CD14-positive monocyte (primary cell): ENCODE results near the gene GUSB. TPM values are rescaled to one million over a fixed set of nuclear protein-coding genes. Genes with fewer than 3 reads are reported as not detected.

Experiments used
- DNase-seq, 3 donors: peaks; one replicate each; pipeline ENCODE4 v3.0.0-alpha.2; 2011 to 2022
- H2AFZ ChIP-seq: 2 replicates; pipeline ENCODE4 v1.6.0; 2012; ENCODE audit warnings: mild to moderate bottlenecking, low read depth, low read length, inconsistent platforms; ENCODE audit not compliant: insufficient read depth, poor library complexity, severe bottlenecking
- H3K27ac ChIP-seq, 2 donors: 1 replicate in 1 of 2; 2 replicates in 1 of 2; pipeline ENCODE4 v1.5.1; 2012 to 2013; ENCODE audit warnings: low read length in 2 of 2, control low read depth in 1 of 2, inconsistent platforms in 1 of 2, low read depth in 1 of 2, mild to moderate bottlenecking in 1 of 2
- H3K27me3 ChIP-seq, 2 donors: one replicate each; pipeline versions ENCODE4 v1.6.0 to v1.6.1; 2011 to 2013; ENCODE audit warnings: low read length in 2 of 2; ENCODE audit not compliant: control insufficient read depth in 2 of 2, insufficient read depth in 2 of 2
- H3K36me3 ChIP-seq, 2 donors: replicated peaks in 1 of 2; 1 replicate in 1 of 2; 2 replicates in 1 of 2; pipeline versions ENCODE4 v1.5.1 to v1.6.1; 2012 to 2013; ENCODE audit warnings: low read length in 2 of 2, control low read depth in 1 of 2, inconsistent platforms in 1 of 2, mild to moderate bottlenecking in 1 of 2; ENCODE audit not compliant: insufficient read depth in 2 of 2, control insufficient read depth in 1 of 2
- H3K4me1 ChIP-seq, 2 donors: 1 replicate in 1 of 2; 2 replicates in 1 of 2; pipeline versions ENCODE4 v1.5.1 to v1.6.1; 2012 to 2013; ENCODE audit warnings: low read length in 2 of 2, control low read depth in 1 of 2, inconsistent platforms in 1 of 2, mild to moderate bottlenecking in 1 of 2, moderate library complexity in 1 of 2; ENCODE audit not compliant: insufficient read depth in 2 of 2, control insufficient read depth in 1 of 2
- H3K4me2 ChIP-seq: replicated peaks from 2 replicates; pipeline ENCODE3; 2012; ENCODE audit warnings: low read length, moderate library complexity, mild to moderate bottlenecking; ENCODE audit not compliant: poor library complexity, severe bottlenecking; ENCODE audit errors: extremely low read depth
- H3K4me3 ChIP-seq, 3 experiments: fragments of 200-600 bp in 1 of 3; sonication (generic) in 1 of 3; replicated peaks in 1 of 3; 1 replicate in 2 of 3; 2 replicates in 1 of 3; pipeline ENCODE4 v1.5.1; 2011 to 2013; ENCODE audit warnings: low read length in 3 of 3, mild to moderate bottlenecking in 3 of 3, control low read depth in 2 of 3, low read depth in 2 of 3, inconsistent platforms in 1 of 3, moderate library complexity in 1 of 3
- H3K79me2 ChIP-seq: 2 replicates; pipeline ENCODE4 v1.6.0; 2012; ENCODE audit warnings: mild to moderate bottlenecking, control low read depth, inconsistent platforms, low read length, moderate library complexity; ENCODE audit not compliant: insufficient read depth
- H3K9ac ChIP-seq: 2 replicates; pipeline ENCODE4 v1.6.0; 2017; ENCODE audit warnings: low read length, mild to moderate bottlenecking; ENCODE audit not compliant: insufficient read depth, poor library complexity, severe bottlenecking
- H3K9me3 ChIP-seq, 2 donors: replicated peaks in 1 of 2; 1 replicate in 1 of 2; 2 replicates in 1 of 2; pipeline versions ENCODE4 v1.5.1 to v1.6.1; 2012 to 2013; ENCODE audit warnings: low read length in 2 of 2, control low read depth in 1 of 2; ENCODE audit not compliant: control insufficient read depth in 1 of 2, insufficient read depth in 1 of 2
- H4K20me1 ChIP-seq: 2 replicates; pipeline ENCODE4 v1.6.0; 2012; ENCODE audit warnings: mild to moderate bottlenecking, low read length, control low read depth, moderate library complexity; ENCODE audit not compliant: insufficient read depth
- H3K27ac Mint-ChIP-seq, 7 donors: one replicate each; pipeline ENCODE4 v1.8.0; 2020; ENCODE audit warnings: mild to moderate bottlenecking in 7 of 7, mixed read lengths in 7 of 7, moderate library complexity in 6 of 7, inconsistent platforms in 2 of 7
- H3K27me3 Mint-ChIP-seq, 3 donors: one replicate each; pipeline ENCODE4 v1.8.0; 2021 to 2022; ENCODE audit warnings: low read depth in 3 of 3, mild to moderate bottlenecking in 3 of 3, mixed read lengths in 3 of 3, moderate library complexity in 3 of 3, inconsistent platforms in 1 of 3
- H3K36me3 Mint-ChIP-seq, 2 donors: one replicate each; pipeline ENCODE4 v1.8.0; 2020; ENCODE audit warnings: mixed read lengths in 2 of 2, inconsistent platforms in 1 of 2, mild to moderate bottlenecking in 1 of 2
- H3K4me1 Mint-ChIP-seq: one replicate; pipeline ENCODE4 v1.8.0; 2020; ENCODE audit warnings: mild to moderate bottlenecking, mixed read lengths
- H3K4me3 Mint-ChIP-seq, 2 donors: one replicate each; pipeline ENCODE4 v1.8.0; 2020; ENCODE audit warnings: mild to moderate bottlenecking in 2 of 2, mixed read lengths in 2 of 2, moderate library complexity in 1 of 2
- H3K9me3 Mint-ChIP-seq, 7 donors: one replicate each; pipeline ENCODE4 v1.8.0; 2020 to 2022; ENCODE audit warnings: mixed read lengths in 7 of 7, mild to moderate bottlenecking in 6 of 7, moderate library complexity in 6 of 7, inconsistent platforms in 2 of 7
- WGBS: methylation state at CpG from one replicate; pipeline ENCODE4 v1.1.5; 2013; ENCODE audit warnings: missing lambda C conversion rate; ENCODE audit not compliant: insufficient coverage; 5-methylcytosine and 5-hydroxymethylcytosine counted together
- intact Hi-C, 2 donors: fragments of 100-400 bp; cut with micrococcal nuclease; formaldehyde crosslinking; loops; one replicate each; pipeline versions ENCODE4 v1.15.0 to v1.15.1; 2023
- polyA plus RNA-seq, 3 donors: library from polyadenylated mRNA; depleted of rRNA in 1 of 3; unstranded in 2 of 3; stranded (reverse) in 1 of 3; fragments of 300-500 nt in 2 of 3; fragments of >200 nt in 1 of 3; fragmentation: Illumina TruSeq in 2 of 3; gene quantifications; 1 replicate in 2 of 3; 2 replicates in 1 of 3; pipeline ENCODE4 v1.2.3, GENCODE V29; 2012 to 2021
- TF ChIP-seq, protein P1 (sequence below): fragments of 200-600 bp; IDR thresholded peaks from one replicate; pipeline ENCODE4 v1.8.0; 2022; ENCODE audit warnings: antibody characterized with exemption, mild to moderate bottlenecking

Gene GUSB
- polyA plus RNA-seq, 3 donors = 113 to 121 (median 115) TPM

GRCh38 chr7:65988084-65988483 is 6.1 kb upstream of the GUSB start:
- Histone ChIP-seq H4K20me1 (no peaks in the 10 kb centered on the region), H3K27me3 (no peaks in the 10 kb centered on the region), H3K4me2 (no peak overlapping the region), H3K9me3 (no peaks in the 10 kb centered on the region), H3K4me1 (no peaks in the 10 kb centered on the region), H3K9ac (no peak overlapping the region), H3K36me3 (no peaks in the 10 kb centered on the region), H3K4me3 (no peak overlapping the region), H2AFZ (no peak overlapping the region), H3K27ac (no peak overlapping the region), H3K79me2 (no peaks in the 10 kb centered on the region)
- DNase-seq = no peak
- Mint-ChIP-seq H3K36me3 (no peaks in the 10 kb centered on the region), H3K4me3 (no peak overlapping the region), H3K4me1 (no peaks in the 10 kb centered on the region), H3K27ac (no peak overlapping the region), H3K9me3 (peaks cover 0 to 3% (median 0%) of the 10 kb centered on the region in 7 donors), H3K27me3 (peaks cover 0 to 3% (median 2%) of the 10 kb centered on the region in 3 donors)
- WGBS = 90% methylated on average over 2 of the region's 4 CpGs
- intact Hi-C loops = loop anchor here in 1 of 2 donors (10.0 kb wide), 2 partner anchors 87 to 1007 kb away; partner anchors contain the start of genes ASL, SBDS and TYW1
- TF ChIP-seq, protein P1, sequence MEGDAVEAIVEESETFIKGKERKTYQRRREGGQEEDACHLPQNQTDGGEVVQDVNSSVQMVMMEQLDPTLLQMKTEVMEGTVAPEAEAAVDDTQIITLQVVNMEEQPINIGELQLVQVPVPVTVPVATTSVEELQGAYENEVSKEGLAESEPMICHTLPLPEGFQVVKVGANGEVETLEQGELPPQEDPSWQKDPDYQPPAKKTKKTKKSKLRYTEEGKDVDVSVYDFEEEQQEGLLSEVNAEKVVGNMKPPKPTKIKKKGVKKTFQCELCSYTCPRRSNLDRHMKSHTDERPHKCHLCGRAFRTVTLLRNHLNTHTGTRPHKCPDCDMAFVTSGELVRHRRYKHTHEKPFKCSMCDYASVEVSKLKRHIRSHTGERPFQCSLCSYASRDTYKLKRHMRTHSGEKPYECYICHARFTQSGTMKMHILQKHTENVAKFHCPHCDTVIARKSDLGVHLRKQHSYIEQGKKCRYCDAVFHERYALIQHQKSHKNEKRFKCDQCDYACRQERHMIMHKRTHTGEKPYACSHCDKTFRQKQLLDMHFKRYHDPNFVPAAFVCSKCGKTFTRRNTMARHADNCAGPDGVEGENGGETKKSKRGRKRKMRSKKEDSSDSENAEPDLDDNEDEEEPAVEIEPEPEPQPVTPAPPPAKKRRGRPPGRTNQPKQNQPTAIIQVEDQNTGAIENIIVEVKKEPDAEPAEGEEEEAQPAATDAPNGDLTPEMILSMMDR = no peak

- no peak overlapping the region for H3K4me3 ChIP-seq
- no peak for DNase-seq
- peaks cover 25% of the 10 kb centered on the region for H3K79me2 ChIP-seq
- no peak overlapping the region for H3K4me3 Mint-ChIP-seq
- H3K27ac ChIP-seq = no peak overlapping the region
- no peak overlapping the region for H3K4me2 ChIP-seq
- WGBS = 94% methylated on average over 9 of the region's 10 CpGs
- H2AFZ ChIP-seq = no peak overlapping the region
- peaks cover 0 to 2% (median 0%) of the 10 kb centered on the region in 3 donors for H3K27me3 Mint-ChIP-seq
- H3K27ac Mint-ChIP-seq = peak overlapping the region in 1 of 7 donors; percentile 46
- intact Hi-C loops = loop anchor here (5.0 to 10.0 kb wide), 5 partner anchors 91 to 1011 kb away; partner anchors contain the start of genes VKORC1L1 (in 2 of the 2), ASL (in 1 of the 2), SBDS (in 1 of the 2) and TYW1 (in 1 of the 2)
- no peaks in the 10 kb centered on the region for H4K20me1 ChIP-seq
- no peaks in the 10 kb centered on the region for H3K9me3 ChIP-seq
- H3K36me3 ChIP-seq = peaks cover 7% of the 10 kb centered on the region in 2 donors
- peaks cover 7% of the 10 kb centered on the region for H3K4me1 Mint-ChIP-seq
- H3K9me3 Mint-ChIP-seq = no peaks in the 10 kb centered on the region
- TF ChIP-seq, protein P1 = no peak
- peaks cover 21 to 32% of the 10 kb centered on the region in 2 donors for H3K4me1 ChIP-seq
- no peak overlapping the region for H3K9ac ChIP-seq
- H3K36me3 Mint-ChIP-seq = peaks cover 8 to 10% of the 10 kb centered on the region in 2 donors
- H3K27me3 ChIP-seq = no peaks in the 10 kb centered on the region
Observed at GRCh38 chr7:65983965-65984658, 2.1 kb upstream of the GUSB start.
